Prostate gland (tissue), 2 donors: ENCODE data around the gene PDXK.

Source experiments
- POLR2A ChIP-seq: fragments of 450-650 bp; IDR thresholded peaks from one replicate; pipeline ENCODE4 v1.6.1; 2016; ENCODE audit warnings: antibody characterized with exemption, mild to moderate bottlenecking
- POLR2AphosphoS5 ChIP-seq: sonication (generic); formaldehyde crosslinking; IDR thresholded peaks from one replicate; pipeline ENCODE4 v1.6.1; 2017; ENCODE audit warnings: antibody characterized with exemption
- TF ChIP-seq, protein P1 (sequence below), 4 experiments: fragments of 200-600 bp in 2 of 4; fragments of 450-650 bp in 2 of 4; sonication (generic) in 2 of 4; IDR thresholded peaks; 1 replicate in 3 of 4; 2 replicates in 1 of 4; pipeline ENCODE4 v1.5.1; 2016 to 2019; ENCODE audit warnings: antibody characterized with exemption in 4 of 4, mild to moderate bottlenecking in 2 of 4, moderate library complexity in 2 of 4

- TF ChIP-seq, protein P1, sequence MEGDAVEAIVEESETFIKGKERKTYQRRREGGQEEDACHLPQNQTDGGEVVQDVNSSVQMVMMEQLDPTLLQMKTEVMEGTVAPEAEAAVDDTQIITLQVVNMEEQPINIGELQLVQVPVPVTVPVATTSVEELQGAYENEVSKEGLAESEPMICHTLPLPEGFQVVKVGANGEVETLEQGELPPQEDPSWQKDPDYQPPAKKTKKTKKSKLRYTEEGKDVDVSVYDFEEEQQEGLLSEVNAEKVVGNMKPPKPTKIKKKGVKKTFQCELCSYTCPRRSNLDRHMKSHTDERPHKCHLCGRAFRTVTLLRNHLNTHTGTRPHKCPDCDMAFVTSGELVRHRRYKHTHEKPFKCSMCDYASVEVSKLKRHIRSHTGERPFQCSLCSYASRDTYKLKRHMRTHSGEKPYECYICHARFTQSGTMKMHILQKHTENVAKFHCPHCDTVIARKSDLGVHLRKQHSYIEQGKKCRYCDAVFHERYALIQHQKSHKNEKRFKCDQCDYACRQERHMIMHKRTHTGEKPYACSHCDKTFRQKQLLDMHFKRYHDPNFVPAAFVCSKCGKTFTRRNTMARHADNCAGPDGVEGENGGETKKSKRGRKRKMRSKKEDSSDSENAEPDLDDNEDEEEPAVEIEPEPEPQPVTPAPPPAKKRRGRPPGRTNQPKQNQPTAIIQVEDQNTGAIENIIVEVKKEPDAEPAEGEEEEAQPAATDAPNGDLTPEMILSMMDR (IDR thresholded peaks at IDR 0.05), result no peak
- no peak for TF ChIP-seq POLR2AphosphoS5
- no peak for TF ChIP-seq POLR2A
These were observed 37.1 kb downstream of the PDXK start for GRCh38 chr21:43755820-43756594.
